PC-3 (cell line): ENCODE measurements around the gene LBR. TPM values are rescaled to one million over a fixed set of nuclear protein-coding genes. Genes with fewer than 3 reads are reported as not detected.

Source experiments
- ATAC-seq: fragments of 200-7000 bp; cut with Tn5 transposase; 2 replicates; pipeline ENCODE4 v1.9.1; 2020; ENCODE audit warnings: mild to moderate bottlenecking, moderate library complexity
- BruUV-seq: library from RNA; stranded (reverse); fragments of 400-500 nt; replicated peaks from 2 replicates; lab custom pipeline; 2021; lab: Mats Ljungman, UMichigan
- CTCF ChIA-PET: fragments of 300-600 bp; sonication (Branson Sonifier 250); formaldehyde crosslinking; loops from one replicate; lab custom pipeline; 2022; ENCODE audit warnings: antibody characterized with exemption; lab: Charles Lee
- POLR2A ChIA-PET: fragments of 300-600 bp; sonication (Branson Sonifier 250); formaldehyde crosslinking; loops from one replicate; lab custom pipeline; 2022; ENCODE audit warnings: antibody characterized with exemption; ENCODE audit not compliant: unreplicated experiment; lab: Charles Lee
- DNase-seq: peaks from one replicate; pipeline ENCODE4 v3.0.0-alpha.2; 2015
- H2AFZ ChIP-seq: fragments of 300-600 bp; sonication (generic); 2 replicates; pipeline ENCODE4 v1.6.0; 2016; ENCODE audit warnings: antibody characterized with exemption, low read length
- H3F3A ChIP-seq: fragments of 300-600 bp; sonication (generic); one replicate; pipeline ENCODE4 v1.6.0; 2017; ENCODE audit warnings: antibody characterized with exemption, low read length, control low read depth, mild to moderate bottlenecking; ENCODE audit not compliant: unreplicated experiment
- H3K27ac ChIP-seq: fragments of 300-600 bp; sonication (generic); 2 replicates; pipeline ENCODE4 v1.5.1; 2016; ENCODE audit warnings: mild to moderate bottlenecking, low read length
- H3K27me3 ChIP-seq: fragments of 300-600 bp; sonication (generic); 2 replicates; pipeline ENCODE4 v1.6.1; 2016; ENCODE audit warnings: low read length, mixed read lengths
- H3K36me3 ChIP-seq: fragments of 300-600 bp; sonication (generic); 2 replicates; pipeline ENCODE4 v1.6.1; 2016; ENCODE audit warnings: low read depth, mixed run types, low read length, mixed read lengths
- H3K4me1 ChIP-seq: fragments of 300-600 bp; sonication (generic); 2 replicates; pipeline ENCODE4 v1.5.1; 2016; ENCODE audit warnings: low read length; ENCODE audit not compliant: insufficient read depth
- H3K4me2 ChIP-seq: fragments of 300-600 bp; sonication (generic); 2 replicates; pipeline ENCODE4 v1.6.0; 2016; ENCODE audit warnings: low read length
- H3K4me3 ChIP-seq: fragments of 300-600 bp; sonication (generic); 2 replicates; pipeline ENCODE4 v1.5.1; 2016; ENCODE audit warnings: mild to moderate bottlenecking, low read length, mixed read lengths
- H3K79me2 ChIP-seq: fragments of 300-600 bp; sonication (generic); 2 replicates; pipeline ENCODE4 v1.6.1; 2017; ENCODE audit warnings: low read length, mixed read lengths
- H3K9ac ChIP-seq: fragments of 300-600 bp; sonication (generic); 2 replicates; pipeline ENCODE4 v1.6.0; 2016; ENCODE audit warnings: mild to moderate bottlenecking, low read length
- H3K9me2 ChIP-seq: fragments of 300-600 bp; sonication (generic); replicated peaks from 2 replicates; pipeline ENCODE4 v1.6.1; 2016; ENCODE audit warnings: mixed run types, low read length, mixed read lengths
- H3K9me3 ChIP-seq: fragments of 300-600 bp; sonication (generic); 2 replicates; pipeline ENCODE4 v1.6.1; 2016; ENCODE audit warnings: low read length, mixed read lengths
- H4K20me1 ChIP-seq: fragments of 300-600 bp; sonication (generic); 2 replicates; pipeline ENCODE4 v1.6.1; 2016; ENCODE audit warnings: low read length, mixed read lengths
- EZH2 ChIP-seq: fragments of 300-600 bp; sonication (generic); IDR thresholded peaks from one replicate; pipeline ENCODE4 v1.6.1; 2017; ENCODE audit warnings: antibody characterized with exemption, mild to moderate bottlenecking, low read length; ENCODE audit not compliant: unreplicated experiment
- EZH2phosphoT487 ChIP-seq: fragments of 300-600 bp; sonication (generic); IDR thresholded peaks from 2 replicates; pipeline ENCODE4 v1.6.1; 2018; ENCODE audit warnings: mild to moderate bottlenecking, antibody characterized with exemption, low read length, borderline replicate concordance
- intact Hi-C: fragments of 100-400 bp; cut with micrococcal nuclease; formaldehyde crosslinking; loops from 2 replicates; pipeline ENCODE4 v1.9.0; 2023
- total RNA-seq: library from RNA; depleted of rRNA; stranded (reverse); fragments of >200 nt; gene quantifications from 2 replicates; pipeline ENCODE4 v1.2.3, GENCODE V29; 2014
- TF ChIP-seq, protein P1 (sequence below): fragments of 300-600 bp; sonication (generic); conservative IDR thresholded peaks from 2 replicates; pipeline ENCODE4 v1.5.1; 2017; ENCODE audit warnings: antibody characterized with exemption, low read depth, mild to moderate bottlenecking, low read length

LBR gene
- total RNA-seq, 1 experiment from 2014 or later, result 35.1 TPM

DNA sequence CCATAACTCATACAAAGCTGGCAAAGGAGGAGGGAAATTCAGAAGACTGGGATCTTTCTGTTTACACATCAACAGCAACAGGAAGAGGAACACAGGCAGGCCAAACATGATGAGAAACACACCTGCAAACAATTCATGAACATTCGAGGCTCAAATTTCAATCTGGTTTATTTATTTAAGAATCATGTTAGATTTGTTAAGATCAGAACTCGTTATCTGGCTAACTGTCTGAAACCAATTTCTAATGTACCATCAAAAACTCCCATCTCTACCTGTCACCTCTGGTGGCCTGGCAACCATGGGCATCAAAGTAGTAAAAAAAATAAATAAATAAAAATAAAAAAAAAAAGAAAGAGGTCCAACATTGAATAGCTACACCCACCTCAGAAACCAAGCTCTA is 9.8 kb downstream of the LBR start:
- no peak overlapping the region for H3K9ac ChIP-seq
- H3K4me3 ChIP-seq, result no peak overlapping the region
- ChIA-PET CTCF (interaction anchor here (1.2 kb wide), 1 partner anchor 100 kb away, joined by 3 read pairs; no protein-coding TSS in a partner anchor), POLR2A (no interaction called here)
- H3K27ac ChIP-seq, result no peak overlapping the region
- H3K36me3 ChIP-seq, result peaks cover 61% of the 10 kb centered on the region; the same call in 1 of the 2 replicates
- H3K9me2 ChIP-seq, result no peaks in the 10 kb centered on the region
- peaks cover 15% of the 10 kb centered on the region; the same call in 1 of the 2 replicates for H4K20me1 ChIP-seq
- H3F3A ChIP-seq, result no peaks in the 10 kb centered on the region
- no peak overlapping the region for H2AFZ ChIP-seq
- H3K4me1 ChIP-seq, result peaks cover 22% of the 10 kb centered on the region
- DNase-seq (no peak), ATAC-seq (peak; percentile 48)
- H3K79me2 ChIP-seq, result peaks cover 23% of the 10 kb centered on the region
- no TSS peak for BruUV-seq
- intact Hi-C loops, result loop anchor here (1.0 kb wide), 1 partner anchor 99 kb away; no protein-coding TSS in a partner anchor
- no peaks in the 10 kb centered on the region for H3K9me3 ChIP-seq
- no peak overlapping the region for H3K4me2 ChIP-seq
- TF ChIP-seq EZH2phosphoT487, result no peak
- no peak for TF ChIP-seq EZH2
- TF ChIP-seq, protein P1, sequence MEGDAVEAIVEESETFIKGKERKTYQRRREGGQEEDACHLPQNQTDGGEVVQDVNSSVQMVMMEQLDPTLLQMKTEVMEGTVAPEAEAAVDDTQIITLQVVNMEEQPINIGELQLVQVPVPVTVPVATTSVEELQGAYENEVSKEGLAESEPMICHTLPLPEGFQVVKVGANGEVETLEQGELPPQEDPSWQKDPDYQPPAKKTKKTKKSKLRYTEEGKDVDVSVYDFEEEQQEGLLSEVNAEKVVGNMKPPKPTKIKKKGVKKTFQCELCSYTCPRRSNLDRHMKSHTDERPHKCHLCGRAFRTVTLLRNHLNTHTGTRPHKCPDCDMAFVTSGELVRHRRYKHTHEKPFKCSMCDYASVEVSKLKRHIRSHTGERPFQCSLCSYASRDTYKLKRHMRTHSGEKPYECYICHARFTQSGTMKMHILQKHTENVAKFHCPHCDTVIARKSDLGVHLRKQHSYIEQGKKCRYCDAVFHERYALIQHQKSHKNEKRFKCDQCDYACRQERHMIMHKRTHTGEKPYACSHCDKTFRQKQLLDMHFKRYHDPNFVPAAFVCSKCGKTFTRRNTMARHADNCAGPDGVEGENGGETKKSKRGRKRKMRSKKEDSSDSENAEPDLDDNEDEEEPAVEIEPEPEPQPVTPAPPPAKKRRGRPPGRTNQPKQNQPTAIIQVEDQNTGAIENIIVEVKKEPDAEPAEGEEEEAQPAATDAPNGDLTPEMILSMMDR, result no peak
- no peaks in the 10 kb centered on the region for H3K27me3 ChIP-seq

DNA sequence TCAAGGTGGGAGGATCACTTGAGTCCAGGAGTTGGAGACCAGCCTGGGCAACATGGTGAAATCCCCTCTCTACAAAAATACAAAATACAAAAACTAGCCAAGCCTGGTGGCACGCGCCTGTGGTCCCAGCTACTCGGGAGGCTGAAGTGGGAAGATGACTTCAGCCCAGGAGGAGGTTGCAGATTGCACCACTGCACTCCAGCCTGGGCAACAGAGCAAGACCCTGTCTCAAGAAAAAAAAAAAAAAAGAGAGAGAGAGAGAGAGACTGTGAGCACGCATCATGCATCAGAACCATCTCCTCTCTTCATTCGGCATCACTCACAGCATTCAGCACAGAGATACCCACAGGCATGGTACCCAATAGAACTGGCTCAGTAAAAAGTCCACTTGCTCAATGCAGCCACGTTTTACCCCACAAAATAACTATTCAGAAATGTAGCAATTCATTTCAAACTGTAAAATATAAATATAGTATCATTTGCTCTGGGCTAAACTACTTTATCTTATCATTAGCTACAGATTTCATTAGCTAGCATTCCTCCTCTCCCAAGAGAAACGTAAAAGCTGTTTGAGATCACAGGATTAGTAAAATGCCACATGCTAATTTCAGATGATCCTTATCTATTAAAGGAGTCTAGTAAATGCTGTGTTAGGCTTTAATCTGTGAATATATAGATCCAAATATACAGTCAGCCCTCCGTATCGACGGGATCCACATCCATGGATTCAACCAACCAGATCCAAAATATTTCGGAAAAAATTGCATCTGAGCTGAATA is 11.7 kb downstream of the LBR start:
- no peaks in the 10 kb centered on the region for H3K9me3 ChIP-seq
- H2AFZ ChIP-seq, result no peak overlapping the region
- no peak for DNase-seq
- no peaks in the 10 kb centered on the region for H3K27me3 ChIP-seq
- 0 out of 2 replicates have a peak, but pooled peaks cover 7% of the 10 kb centered on the region for H4K20me1 ChIP-seq
- CTCF ChIA-PET, result no interaction called here
- peaks cover 71% of the 10 kb centered on the region; the same call in 1 of the 2 replicates for H3K36me3 ChIP-seq
- H3K4me3 ChIP-seq, result no peak overlapping the region
- no peak overlapping the region for H3K9ac ChIP-seq
- H3F3A ChIP-seq, result no peaks in the 10 kb centered on the region
- ATAC-seq, result no peak
- no peak overlapping the region for H3K27ac ChIP-seq
- TF ChIP-seq EZH2 (no peak), EZH2phosphoT487 (no peak)
- TF ChIP-seq, protein P1, result no peak
- intact Hi-C loops, result no loop called here
- peaks cover 5% of the 10 kb centered on the region for H3K79me2 ChIP-seq
- no peaks in the 10 kb centered on the region for H3K9me2 ChIP-seq
- POLR2A ChIA-PET, result no interaction called here
- H3K4me2 ChIP-seq, result no peak overlapping the region
- no TSS peak for BruUV-seq
- peaks cover 15% of the 10 kb centered on the region for H3K4me1 ChIP-seq

- CTCF ChIA-PET, result no interaction called here
- Histone ChIP-seq H3K4me3 (no peak overlapping the region), H3K27me3 (no peaks in the 10 kb centered on the region), H4K20me1 (0 out of 2 replicates have a peak, but pooled peaks cover 7% of the 10 kb centered on the region), H3F3A (no peaks in the 10 kb centered on the region), H2AFZ (no peak overlapping the region), H3K79me2 (peaks cover 2% of the 10 kb centered on the region), H3K9me3 (no peaks in the 10 kb centered on the region), H3K9me2 (no peaks in the 10 kb centered on the region), H3K9ac (no peak overlapping the region), H3K4me1 (peaks cover 15% of the 10 kb centered on the region), H3K36me3 (peaks cover 76% of the 10 kb centered on the region), H3K4me2 (no peak overlapping the region), H3K27ac (no peak overlapping the region)
- TF ChIP-seq EZH2, result no peak
- TF ChIP-seq, protein P1, result no peak
- no peak for TF ChIP-seq EZH2phosphoT487
- BruUV-seq, result no TSS peak
- POLR2A ChIA-PET, result no interaction called here
- intact Hi-C loops, result no loop called here
- no peak for ATAC-seq
- DNase-seq, result no peak
These were observed 12.5 kb downstream of the LBR start for GRCh38 chr1:225415307-225415706.
